Psoas muscle (tissue), 8 donors: Measurements from ENCODE around the gene CWF19L1. TPM values are rescaled to one million over a fixed set of nuclear protein-coding genes. Genes with fewer than 3 reads are reported as not detected.

ENCODE experiments used
- ATAC-seq, 4 donors: fragments of 200-7000 bp; cut with Tn5 transposase; one replicate each; pipeline ENCODE4 v1.9.1; 2020; ENCODE audit warnings: moderate library complexity in 3 of 4, mild to moderate bottlenecking in 2 of 4
- DNase-seq, 2 donors: peaks; one replicate each; pipeline ENCODE4 v3.0.0-alpha.2; 2020
- H3K27ac ChIP-seq: fragments of 200-600 bp; one replicate; pipeline ENCODE4 v1.8.0; 2022
- H3K27me3 ChIP-seq, 3 donors: fragments of 200-600 bp in 1 of 3; one replicate each; pipeline versions ENCODE4 v1.6.1 to v1.8.0; 2013 to 2022; ENCODE audit warnings: low read length in 2 of 3, mild to moderate bottlenecking in 2 of 3, moderate library complexity in 1 of 3; ENCODE audit not compliant: insufficient read depth in 3 of 3
- H3K36me3 ChIP-seq, 2 donors: fragments of 200-600 bp in 1 of 2; one replicate each; pipeline versions ENCODE4 v1.6.1 to v1.8.0; 2013 to 2022; ENCODE audit warnings: low read depth in 1 of 2, mild to moderate bottlenecking in 1 of 2, moderate library complexity in 1 of 2; ENCODE audit not compliant: insufficient read depth in 1 of 2
- H3K4me1 ChIP-seq: fragments of 200-600 bp; one replicate; pipeline ENCODE4 v1.8.0; 2022
- H3K4me3 ChIP-seq: fragments of 200-600 bp; one replicate; pipeline ENCODE4 v1.8.0; 2022; ENCODE audit warnings: mild to moderate bottlenecking
- H3K9me3 ChIP-seq: fragments of 200-600 bp; one replicate; pipeline ENCODE4 v1.8.0; 2022
- WGBS, 3 donors: extraction: QIAGEN DNeasy Blood & Tissue Kit; methylation state at CpG; one replicate each; pipeline versions ENCODE4 v1.1.6 to v1.1.7; 2013; 5-methylcytosine and 5-hydroxymethylcytosine counted together
- intact Hi-C, 2 donors: fragments of 100-400 bp; cut with DNase I; formaldehyde crosslinking; loops; one replicate each; pipeline versions ENCODE4 v1.11.0 to v1.14.2; 2022
- polyA plus RNA-seq, 3 donors: library from polyadenylated mRNA; stranded (reverse); fragments of 200-250 nt; gene quantifications; one replicate each; pipeline ENCODE4 v1.2.3, GENCODE V29; 2013
- total RNA-seq, 4 donors: library from RNA; stranded (reverse); fragmentation: NEBNext Ultra II Directional in 2 of 4; extraction: Animal tissue kit (Norgen Biotek cat#: 25700) in 2 of 4; gene quantifications; one replicate each; pipeline versions ENCODE4 v1.2.1 to v1.2.4, GENCODE V29; 2021 to 2023
- TF ChIP-seq, protein P1 (sequence below): fragments of 200-600 bp; IDR thresholded peaks from one replicate; pipeline ENCODE4 v1.8.0; 2022; ENCODE audit warnings: antibody characterized with exemption
- donor health status: healthy with polysubstance abuse.
- donor health status: DM: no; HTN: no; CAD: no; lungs with moderate emphysema.
- donor health status: Bipolar disorder and iron deficiency.
- donor health status: healthy.
- donor health status: DM: yes; HTN: yes; CAD: no.
- donor health status: DM: no; HTN: no; CAD: no.
- donor health status: DM: no; HTN: no; CAD: no.
- donor health status: DM: yes; HTN: yes; CAD: no.

CWF19L1 gene
- total and polyA plus RNA-seq, 7 donors = 9.5 to 24.6 (median 13.5) TPM

DNA sequence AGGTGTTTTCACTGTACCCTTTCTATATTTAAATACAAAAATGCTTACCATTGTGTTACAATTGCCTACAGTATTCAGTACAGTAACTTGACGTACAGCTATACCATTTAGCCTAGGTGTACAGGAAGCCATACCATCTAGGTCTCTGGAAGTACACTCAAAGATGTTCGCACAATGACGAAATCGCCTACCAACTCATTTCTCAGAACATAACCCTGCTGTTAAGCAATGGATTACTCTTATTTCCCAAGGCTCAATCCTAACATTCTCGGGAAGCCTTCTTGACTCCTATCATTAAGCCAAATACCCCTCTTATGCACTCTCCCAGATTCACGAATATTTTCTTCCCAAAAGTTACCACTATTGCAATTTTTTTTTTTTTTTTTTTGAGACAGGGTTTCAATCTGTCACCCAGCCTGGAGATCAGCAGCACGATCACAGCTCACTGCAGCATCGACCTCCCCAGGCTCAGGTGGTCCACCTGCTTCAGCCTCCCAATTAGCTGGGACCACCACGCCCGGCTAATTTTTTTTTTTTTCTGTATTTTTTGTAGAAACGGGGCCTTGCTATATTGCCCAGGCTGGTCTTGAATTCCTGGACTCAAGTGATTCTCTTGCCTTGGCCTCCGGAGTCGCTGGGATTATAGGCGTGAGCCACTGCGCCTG lies 1.5 kb downstream of the CWF19L1 start:
- H3K27ac ChIP-seq = no peak overlapping the region
- H3K27me3 ChIP-seq = no peaks in the 10 kb centered on the region
- peak overlapping the region; percentile 95 for H3K4me3 ChIP-seq
- TF ChIP-seq, protein P1, sequence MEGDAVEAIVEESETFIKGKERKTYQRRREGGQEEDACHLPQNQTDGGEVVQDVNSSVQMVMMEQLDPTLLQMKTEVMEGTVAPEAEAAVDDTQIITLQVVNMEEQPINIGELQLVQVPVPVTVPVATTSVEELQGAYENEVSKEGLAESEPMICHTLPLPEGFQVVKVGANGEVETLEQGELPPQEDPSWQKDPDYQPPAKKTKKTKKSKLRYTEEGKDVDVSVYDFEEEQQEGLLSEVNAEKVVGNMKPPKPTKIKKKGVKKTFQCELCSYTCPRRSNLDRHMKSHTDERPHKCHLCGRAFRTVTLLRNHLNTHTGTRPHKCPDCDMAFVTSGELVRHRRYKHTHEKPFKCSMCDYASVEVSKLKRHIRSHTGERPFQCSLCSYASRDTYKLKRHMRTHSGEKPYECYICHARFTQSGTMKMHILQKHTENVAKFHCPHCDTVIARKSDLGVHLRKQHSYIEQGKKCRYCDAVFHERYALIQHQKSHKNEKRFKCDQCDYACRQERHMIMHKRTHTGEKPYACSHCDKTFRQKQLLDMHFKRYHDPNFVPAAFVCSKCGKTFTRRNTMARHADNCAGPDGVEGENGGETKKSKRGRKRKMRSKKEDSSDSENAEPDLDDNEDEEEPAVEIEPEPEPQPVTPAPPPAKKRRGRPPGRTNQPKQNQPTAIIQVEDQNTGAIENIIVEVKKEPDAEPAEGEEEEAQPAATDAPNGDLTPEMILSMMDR = no peak
- peaks cover 11% of the 10 kb centered on the region for H3K4me1 ChIP-seq
- no peak for ATAC-seq
- 87 to 90% (median 89%) methylated on average over 15 of the region's 15 CpGs for WGBS, 3 donors
- H3K9me3 ChIP-seq = no peaks in the 10 kb centered on the region
- DNase-seq = no peak
- intact Hi-C loops = loop anchor here in 1 of 2 donors (5.0 kb wide), 1 partner anchor 79 kb away; the partner anchor contains the start of gene ERLIN1
- peaks cover 0 to 19% of the 10 kb centered on the region in 2 donors for H3K36me3 ChIP-seq

DNA sequence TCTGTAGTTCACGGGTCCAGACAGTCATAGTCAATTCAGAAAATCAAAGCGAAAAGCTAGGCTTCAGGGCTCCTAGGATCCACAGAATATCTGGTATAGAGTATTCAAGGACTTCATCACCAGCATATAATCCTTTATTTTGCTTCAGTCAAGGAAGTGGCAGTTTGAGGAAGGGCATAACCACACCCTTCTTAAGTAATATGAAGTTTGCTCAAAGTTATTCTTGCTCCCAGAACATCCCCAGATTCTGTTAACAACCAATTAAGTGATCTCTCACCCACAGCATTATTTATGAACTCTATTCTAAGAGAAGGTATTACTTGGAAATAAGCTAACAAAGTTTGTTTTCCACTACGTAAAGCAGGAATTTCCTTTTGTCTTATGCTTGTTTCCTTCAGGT lies 13.2 kb downstream of the CWF19L1 start:
- Histone ChIP-seq H3K36me3 (peaks cover 13 to 100% of the 10 kb centered on the region in 2 donors), H3K9me3 (no peaks in the 10 kb centered on the region), H3K27ac (no peak overlapping the region), H3K4me3 (no peak overlapping the region), H3K4me1 (no peaks in the 10 kb centered on the region), H3K27me3 (no peaks in the 10 kb centered on the region)
- ATAC-seq = no peak
- 92 to 96% (median 92%) methylated on average over 3 of the region's 3 CpGs for WGBS, 3 donors
- intact Hi-C loops = loop anchor here in 1 of 2 donors (10.0 kb wide), 1 partner anchor 49 kb away; no protein-coding TSS in a partner anchor
- DNase-seq = no peak
- TF ChIP-seq, protein P1 = no peak

- ATAC-seq = no peak
- H3K27ac ChIP-seq = no peak overlapping the region
- 92 to 94% (median 93%) methylated on average over 5 of the region's 5 CpGs for WGBS, 3 donors
- DNase-seq = no peak
- no peaks in the 10 kb centered on the region for H3K4me1 ChIP-seq
- H3K36me3 ChIP-seq = peaks cover 15 to 100% of the 10 kb centered on the region in 2 donors
- no peaks in the 10 kb centered on the region for H3K27me3 ChIP-seq
- intact Hi-C loops = loop anchor here in 1 of 2 donors (10.0 kb wide), 1 partner anchor 48 kb away; no protein-coding TSS in a partner anchor
- no peaks in the 10 kb centered on the region for H3K9me3 ChIP-seq
- TF ChIP-seq, protein P1 = no peak
- no peak overlapping the region for H3K4me3 ChIP-seq
Observed at GRCh38 chr10:100253041-100253440, 14.4 kb downstream of the CWF19L1 start.

DNA sequence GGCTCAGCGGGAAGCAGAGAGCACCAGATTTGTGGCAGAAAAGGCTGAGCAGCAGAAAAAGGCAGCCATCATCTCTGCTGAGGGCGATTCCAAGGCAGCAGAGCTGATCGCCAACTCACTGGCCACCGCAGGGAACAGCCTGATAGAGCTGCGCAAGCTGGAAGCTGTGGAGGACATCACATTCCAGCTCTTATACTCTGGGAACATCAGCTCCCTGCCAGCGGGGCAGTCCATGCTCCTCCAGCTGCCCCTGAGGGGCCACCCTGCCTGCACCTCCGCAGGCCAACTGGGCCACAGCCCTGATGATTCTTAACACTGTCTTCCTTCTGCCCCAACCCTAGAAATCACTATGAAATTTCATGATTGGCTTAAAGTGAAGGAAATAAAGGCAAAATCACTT lies 18.6 kb downstream of the CWF19L1 start:
- H3K36me3 ChIP-seq = peaks cover 18 to 100% of the 10 kb centered on the region in 2 donors

More for the DNA sequence above, 18.6 kb downstream of the CWF19L1 start:
- TF ChIP-seq, protein P1 = no peak
- Histone ChIP-seq H3K27me3 (no peaks in the 10 kb centered on the region), H3K4me1 (no peaks in the 10 kb centered on the region), H3K27ac (no peak overlapping the region), H3K9me3 (no peaks in the 10 kb centered on the region), H3K4me3 (no peak overlapping the region)
- intact Hi-C loops = no loop called here
- no peak for ATAC-seq
- WGBS, 3 donors = 95 to 97% (median 95%) methylated on average over 7 of the region's 7 CpGs
- no peak for DNase-seq
